ENCODE results near the gene HIVEP3. TPM values are rescaled to one million over a fixed set of nuclear protein-coding genes. Genes with fewer than 3 reads are reported as not detected.
A peak's percentile ranks its signal among the peaks of the same experiment; 100 is the strongest.

The HIVEP3 gene
- total RNA-seq, 1 donor from 2014 or later: 1.7 TPM

DNA sequence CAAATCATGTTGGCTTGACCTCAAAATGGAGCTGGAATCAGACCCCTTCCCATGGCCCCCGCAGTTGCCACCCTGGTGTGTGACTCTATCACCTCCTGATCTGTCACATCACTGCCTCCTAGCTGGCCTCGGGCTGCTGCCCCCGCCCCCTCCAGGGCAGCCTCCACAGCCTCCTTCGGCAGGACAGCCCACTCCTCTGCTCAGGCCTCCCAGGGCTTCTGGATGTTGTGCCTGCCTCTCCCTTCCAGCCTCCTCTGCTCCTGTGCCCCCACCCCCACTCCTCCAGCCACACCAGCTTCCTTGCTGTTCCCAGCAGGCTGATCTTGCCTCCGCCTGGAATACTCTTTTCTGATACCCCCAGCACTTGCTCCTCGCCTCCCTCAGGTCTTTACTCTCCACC is 299.9 kb downstream of the HIVEP3 start:
- no peak for DNase-seq (ENCODE audit: low spot score)

DNA sequence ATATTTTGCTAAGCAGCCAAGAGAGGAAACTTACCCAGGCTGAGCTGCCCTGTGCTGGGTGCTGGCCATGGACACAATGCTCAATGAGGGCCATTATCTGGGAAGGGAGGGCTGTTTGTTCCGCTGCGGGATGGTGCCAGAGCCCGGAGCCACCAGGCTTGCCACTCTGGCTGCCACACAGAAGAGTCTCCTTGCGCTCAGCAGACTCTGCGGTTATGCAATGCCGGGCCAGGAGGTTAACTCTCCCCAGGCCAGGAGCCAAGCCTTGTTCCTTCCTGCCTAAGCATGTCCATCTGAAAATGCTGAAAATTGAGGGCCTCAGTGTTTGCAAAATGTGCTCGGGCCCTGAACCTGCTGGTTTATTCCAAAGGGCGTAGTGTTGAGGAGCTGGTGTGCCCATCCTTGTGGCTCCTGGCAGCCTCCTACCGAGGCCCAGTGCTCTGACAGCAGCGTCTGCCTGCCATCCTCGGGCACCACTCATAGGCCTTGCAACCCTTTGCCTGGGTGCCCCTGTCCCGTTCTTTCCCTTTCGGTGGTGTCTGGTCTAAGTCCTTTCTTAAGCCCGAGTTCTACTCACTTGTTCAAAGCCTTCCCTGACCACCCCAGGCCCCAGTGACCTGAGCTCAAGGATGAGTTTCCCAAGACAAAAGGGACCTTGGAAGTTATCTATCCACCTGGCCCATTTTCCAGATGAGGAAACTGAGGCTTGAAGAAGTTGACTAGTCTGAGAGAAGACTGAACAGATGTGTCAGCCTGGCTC is 300.5 kb downstream of the HIVEP3 start:
- peak; percentile 82 for DNase-seq (ENCODE audit: low spot score)

DNA sequence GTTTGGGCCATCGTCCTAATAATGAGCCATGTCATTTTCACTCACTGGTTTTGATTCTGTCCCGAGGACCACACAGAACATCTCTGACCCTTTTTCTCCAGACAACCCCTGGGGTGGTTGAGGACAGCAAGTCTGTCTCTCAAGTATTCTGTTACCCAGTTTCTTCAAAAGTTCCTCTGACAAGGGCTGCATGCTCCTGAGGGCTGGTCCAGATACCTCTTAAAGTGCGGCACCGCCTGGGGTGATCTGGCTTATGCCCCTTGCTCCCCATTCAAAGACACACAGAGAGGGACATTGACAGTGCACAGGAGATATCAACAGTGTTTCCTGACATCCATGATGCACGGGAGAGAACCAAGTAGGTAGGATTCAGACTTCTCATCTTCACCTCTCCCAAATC is 301.4 kb downstream of the HIVEP3 start:
- DNase-seq (ENCODE audit: low spot score): no peak

DNA sequence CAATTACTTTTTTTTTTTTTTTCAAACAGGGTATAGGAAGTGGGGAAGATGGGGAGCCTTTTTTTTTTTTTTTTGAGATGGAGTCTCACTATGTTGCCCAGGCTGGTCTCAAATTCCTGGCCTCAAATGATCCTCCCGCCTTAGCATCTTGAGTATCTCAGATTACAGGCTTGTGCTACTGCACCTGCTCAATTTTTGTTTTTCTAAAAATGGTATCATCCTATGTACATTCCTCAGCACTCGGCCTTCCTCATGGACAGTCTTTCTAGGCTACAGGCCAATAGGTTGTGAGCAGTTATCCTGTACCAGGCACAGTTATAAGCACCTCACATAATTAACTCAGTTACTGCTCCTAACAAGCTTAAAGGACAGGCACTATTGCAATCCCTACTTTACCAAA is 302.2 kb downstream of the HIVEP3 start:
- DNase-seq (ENCODE audit: low spot score): no peak

DNA sequence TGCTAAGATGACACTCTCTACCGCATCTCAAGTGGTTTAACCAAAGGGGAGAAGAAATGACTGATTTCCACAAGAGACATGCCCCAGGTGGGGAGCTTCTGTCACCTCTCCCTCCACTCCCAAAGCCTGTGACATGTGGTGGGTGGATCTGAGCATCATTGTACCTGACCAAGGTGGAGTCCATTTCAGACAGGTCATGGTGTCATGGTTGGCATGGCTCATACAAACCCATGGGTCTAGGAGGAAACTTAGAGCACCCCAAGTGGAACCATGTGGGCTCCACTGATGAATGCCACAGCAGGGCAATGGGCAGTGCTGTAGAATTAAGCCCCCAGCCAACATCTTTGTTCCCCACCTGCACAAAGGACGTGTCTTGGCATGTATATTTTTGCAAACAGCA is 302.7 kb downstream of the HIVEP3 start:
- DNase-seq (ENCODE audit: low spot score): no peak

DNA sequence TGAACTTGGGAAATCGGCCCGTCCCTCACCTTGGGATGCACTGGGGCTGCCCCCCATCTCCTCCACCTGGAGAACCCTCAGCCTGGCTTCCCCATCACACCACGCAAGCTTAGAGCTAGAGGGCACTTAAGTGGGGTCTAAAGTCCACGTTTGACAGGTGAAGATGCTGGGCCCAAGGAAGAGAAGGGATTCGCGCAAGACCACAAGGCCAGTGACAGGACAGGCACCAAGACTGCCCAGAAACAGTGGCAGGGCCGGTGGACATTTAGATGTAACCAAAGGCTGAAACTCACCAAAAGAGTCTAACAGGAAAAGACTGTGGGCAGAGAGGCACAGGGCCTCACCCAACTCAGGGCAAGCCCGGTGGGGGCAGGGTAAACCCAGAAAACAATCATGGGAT is 303.4 kb downstream of the HIVEP3 start:
- no peak for DNase-seq (ENCODE audit: low spot score)

DNA sequence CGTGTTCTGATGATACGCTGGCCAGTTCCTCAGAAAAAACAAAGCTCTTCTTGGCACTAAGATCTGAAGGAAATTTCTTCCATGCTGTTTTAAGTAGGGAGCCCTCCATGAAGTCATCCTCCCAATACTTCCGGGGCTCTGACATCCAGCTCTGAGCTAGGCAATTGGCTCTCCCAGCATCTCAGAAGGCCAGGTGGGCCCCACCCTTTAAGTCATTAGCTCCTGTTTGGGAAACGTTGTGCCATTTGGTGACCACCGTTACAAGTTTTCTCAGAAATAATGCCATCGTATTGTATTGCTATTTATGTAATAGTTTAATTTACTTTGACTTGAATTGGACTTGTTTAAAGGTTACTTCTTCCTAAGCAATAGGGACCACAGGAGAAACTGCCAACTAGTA is 303.9 kb downstream of the HIVEP3 start:
- no peak for DNase-seq (ENCODE audit: low spot score)

DNA sequence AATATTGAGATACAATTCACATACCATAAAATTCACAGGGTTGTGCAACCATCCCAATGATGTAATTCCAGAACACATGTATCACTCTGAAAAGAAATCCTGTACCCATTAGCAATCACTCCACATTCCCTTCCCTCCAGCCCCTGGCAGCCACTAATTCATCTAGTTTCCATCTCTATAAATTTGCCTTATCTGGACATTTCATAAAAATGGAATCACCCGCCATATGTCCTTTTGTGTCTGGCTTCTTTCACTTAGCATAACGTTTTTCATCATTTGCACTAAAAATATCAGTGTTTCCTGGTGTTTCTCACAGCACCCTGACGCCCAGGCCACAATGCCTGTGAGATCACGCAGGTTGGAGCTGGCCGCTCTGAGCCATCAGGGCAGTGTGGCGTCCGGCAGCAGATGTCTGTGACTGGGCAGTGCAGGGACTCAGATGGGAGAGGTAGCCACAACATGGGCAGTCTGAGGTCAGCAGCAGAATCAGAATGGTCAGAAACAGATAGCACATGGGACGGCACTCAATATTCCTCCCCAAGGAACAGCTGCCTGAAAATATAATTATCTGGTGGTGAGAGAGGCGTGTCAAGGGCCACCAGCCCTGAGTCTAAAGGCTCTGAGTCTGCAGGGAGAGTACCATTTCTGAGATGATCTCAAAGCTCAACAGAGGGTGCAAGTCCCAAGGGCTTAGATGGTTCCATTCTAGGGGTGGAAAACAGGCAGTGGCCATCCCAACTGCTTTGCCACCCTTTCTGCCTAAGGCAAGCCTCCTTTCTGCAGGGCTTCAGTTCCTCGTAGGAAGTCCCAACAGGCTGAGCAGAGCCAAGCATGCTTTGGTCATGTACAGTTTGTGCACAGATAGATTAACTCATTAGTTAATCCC is 304.8 kb downstream of the HIVEP3 start:
- peak; percentile 93 for DNase-seq (ENCODE audit: low spot score)

DNA sequence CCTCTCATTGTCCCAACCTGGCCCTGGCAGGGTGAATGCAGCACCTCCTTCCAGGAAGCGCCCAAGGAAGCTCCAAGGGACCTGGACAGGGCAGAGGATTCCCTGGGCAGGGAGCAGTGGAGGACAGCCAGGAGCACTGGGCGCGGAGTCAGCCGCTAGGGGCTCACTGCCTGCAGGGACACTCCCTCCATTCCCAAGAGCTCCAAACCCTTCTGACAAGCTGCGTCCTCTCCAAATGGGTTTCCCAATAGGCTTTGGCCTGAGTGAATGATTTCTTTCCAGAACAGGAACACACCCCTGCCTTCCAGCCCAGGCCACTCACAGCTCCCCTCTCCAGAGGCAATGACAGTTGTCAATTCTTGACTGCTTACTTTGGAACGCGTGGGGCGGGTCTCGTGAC is 305.8 kb downstream of the HIVEP3 start:
- DNase-seq (ENCODE audit: low spot score): peak; percentile 51

DNA sequence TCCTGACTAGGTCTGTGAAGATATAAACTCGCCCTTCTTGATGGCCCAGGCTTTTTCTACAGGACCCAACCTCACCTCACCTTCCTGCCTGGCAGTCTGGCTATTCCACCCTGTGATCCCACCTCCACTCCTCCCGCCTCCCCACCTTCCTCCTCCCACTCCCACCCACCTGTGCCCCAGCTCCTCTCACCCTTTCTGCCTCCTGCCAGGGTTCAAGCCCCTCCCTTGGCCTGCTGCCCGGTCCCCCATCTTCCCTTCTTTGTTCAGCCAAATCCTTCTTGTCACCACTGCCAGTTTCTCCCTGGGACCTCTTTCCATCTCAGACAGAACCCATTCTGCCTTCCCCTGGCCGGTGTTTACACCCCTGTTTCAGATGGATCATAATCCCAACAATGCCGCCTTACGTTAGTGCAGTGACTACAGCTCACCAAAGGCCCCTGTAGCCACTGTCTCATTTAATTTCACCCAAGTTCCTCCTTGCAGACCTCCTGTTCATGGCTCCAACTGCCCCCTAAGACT is 306.7 kb downstream of the HIVEP3 start:
- DNase-seq (ENCODE audit: low spot score): no peak

DNA sequence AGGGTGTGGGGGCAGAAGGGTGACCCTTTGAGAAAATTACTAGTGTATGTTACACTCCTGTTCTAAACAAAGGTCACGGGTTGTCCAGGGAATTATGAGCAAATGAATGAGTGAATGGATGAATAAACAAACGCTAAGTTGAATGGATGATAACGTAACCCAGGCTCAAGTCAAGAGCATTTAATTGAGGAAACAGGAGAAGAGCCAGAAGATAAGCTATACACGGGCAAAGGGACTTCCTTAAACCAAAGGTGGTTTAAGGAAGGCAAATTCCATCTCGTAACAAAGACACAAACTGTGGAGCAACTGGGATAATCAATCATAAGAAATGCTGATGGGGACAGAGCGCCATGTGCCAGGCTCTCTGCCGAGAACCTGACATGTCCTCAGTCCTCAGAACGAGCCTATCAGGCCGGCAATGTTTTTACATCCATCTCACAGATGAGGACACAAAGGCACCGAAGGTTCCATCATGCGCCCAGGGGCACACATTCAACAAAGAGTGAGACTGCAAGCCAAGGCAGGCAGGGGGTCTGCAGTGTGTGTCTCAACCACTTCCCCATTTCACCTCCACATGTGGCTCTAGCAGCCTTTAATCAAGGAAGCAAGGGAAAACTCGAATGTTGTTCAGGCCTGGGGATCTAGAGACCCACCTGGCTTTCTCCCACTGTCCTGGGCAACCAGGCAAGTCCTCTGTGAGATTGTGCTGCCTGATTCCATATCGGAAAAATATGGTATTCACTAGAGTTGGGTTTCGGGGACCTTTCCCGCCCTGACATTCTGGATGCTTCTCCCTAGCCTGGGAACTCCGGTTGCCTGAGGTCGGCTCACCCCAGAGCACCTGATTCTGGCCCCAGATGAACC is 307.4 kb downstream of the HIVEP3 start:
- no peak for DNase-seq (ENCODE audit: low spot score)

DNA sequence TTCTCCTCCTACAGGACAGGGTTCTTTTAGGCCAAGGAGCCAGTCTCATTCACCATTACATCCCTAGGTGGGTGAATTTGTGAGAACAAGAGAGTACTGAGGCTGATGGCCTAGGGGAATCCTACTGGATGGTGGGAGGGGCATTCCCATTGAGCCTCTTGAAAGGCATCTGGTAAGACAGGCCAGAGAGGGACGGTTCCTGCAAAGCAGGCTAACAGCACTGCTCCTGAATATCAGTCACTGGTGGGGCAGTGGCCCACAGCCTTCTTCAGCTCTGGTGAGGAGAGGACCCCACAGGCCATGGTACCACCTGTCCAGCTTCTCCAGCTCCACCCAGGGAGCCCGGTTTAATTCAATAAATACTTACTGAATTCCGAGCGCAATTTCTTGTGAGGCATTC is 308.4 kb downstream of the HIVEP3 start:
- no peak for DNase-seq (ENCODE audit: low spot score)

DNA sequence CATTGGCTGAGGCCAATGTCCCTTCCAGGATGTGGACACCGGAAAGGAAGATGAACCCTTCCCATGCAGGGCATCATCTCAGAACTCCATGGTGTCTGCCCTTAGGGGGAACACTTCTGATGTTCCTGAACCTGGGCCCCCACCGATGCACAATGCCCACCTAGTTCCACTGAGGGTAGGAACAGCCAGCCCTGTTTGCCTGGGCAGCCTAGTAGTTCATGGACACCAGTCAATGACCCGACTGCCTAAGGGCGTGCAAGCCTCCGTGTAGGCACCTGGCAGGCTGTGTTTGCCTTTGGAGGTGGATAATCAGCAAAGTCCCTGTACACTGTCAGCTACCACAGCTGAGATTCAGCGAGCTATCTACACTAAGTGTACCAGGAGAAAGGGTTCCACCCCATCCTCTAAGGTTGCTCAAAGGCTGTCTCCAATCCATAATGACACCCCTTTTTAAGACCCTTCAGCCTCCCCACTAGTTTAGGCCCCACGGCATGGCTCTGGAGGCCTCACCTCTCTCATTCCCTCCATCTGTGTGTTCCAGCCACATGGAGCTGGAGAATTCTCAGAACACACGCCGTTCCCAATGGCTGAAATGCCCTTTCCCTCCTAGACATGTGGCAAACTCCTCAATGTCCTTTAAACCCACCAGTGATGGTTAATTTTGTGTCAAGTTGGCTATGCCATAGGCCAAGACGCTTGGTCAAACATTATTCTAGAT is 309.4 kb downstream of the HIVEP3 start:
- DNase-seq (ENCODE audit: low spot score): no peak

DNA sequence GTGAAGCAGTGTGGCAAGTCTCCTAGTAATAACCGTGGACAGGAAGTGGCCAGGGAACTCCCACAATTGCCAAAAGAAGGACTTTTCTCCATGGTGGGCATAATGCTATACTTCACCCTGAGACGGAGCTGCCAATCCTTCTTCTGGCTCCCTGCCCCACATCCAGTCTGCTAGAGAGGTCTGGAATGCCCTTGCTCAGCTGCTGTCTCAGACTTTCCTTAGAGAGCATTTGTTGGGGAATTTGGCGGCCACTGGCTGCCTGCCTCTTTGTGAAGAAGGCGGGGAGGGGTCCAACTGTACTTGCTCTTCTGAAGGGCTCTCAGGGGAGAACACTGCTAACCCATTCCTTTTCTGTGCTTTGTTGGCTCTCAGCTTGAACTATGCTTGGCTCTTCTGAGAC is 310.5 kb downstream of the HIVEP3 start:
- peak; percentile 93 for DNase-seq (ENCODE audit: low spot score)

DNA sequence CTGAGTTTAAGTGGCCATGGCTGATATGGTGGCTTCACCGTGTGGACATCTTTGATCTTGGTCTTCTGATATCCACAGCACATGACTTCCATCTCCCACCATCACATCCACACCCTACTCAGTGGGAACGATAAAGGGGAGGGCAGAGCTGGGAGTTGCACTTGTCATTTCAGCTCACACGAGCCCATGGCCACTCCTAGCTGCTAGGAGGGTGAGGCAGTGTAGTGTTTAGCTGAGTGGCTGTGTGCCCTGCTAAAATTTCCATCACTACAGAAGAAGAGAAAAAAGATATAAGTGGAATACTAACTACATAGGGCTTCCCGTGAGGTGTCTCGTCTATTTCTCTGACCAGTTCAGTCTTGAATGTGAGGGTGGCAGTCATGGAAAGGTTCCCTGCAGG is 310.9 kb downstream of the HIVEP3 start:
- DNase-seq (ENCODE audit: low spot score): no peak

DNA sequence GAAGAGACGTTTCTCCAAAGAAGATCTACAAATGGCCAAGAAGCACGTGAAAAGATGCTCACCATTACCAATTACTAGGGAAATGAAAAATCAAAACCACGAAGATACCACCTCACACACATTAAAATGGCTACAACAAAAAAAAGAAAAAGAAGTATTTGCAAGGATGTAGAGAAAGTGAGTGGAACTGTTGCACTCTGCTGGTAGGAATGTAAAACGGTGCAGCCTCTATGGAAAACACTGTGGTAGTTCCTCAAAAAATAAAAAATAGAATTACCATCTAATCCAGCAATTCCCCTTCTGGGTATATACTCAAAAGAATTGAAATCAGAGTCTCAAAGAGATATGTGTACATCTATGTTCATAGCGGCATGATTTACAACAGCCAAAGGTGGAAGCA is 318.8 kb downstream of the HIVEP3 start:
- no peak for DNase-seq (ENCODE audit: low spot score)

DNA sequence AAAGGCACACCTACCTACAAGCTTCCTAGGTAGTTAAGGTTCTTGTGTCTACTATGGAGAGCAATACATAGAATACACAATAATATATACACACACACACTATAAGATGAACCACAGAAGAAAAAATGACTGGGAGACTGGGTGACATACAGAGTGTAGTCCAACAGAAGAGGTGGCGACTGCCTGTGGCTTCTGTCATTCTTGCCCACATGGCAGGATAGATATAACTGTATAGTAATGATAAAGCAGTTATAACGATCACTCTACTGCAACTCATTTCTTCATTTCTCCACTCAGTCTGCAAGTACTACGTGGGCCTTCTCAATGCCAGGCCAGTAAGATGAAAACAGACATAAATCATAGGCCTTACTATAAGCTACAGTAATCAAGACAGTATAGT is 320.4 kb downstream of the HIVEP3 start:
- DNase-seq (ENCODE audit: low spot score): no peak

DNA sequence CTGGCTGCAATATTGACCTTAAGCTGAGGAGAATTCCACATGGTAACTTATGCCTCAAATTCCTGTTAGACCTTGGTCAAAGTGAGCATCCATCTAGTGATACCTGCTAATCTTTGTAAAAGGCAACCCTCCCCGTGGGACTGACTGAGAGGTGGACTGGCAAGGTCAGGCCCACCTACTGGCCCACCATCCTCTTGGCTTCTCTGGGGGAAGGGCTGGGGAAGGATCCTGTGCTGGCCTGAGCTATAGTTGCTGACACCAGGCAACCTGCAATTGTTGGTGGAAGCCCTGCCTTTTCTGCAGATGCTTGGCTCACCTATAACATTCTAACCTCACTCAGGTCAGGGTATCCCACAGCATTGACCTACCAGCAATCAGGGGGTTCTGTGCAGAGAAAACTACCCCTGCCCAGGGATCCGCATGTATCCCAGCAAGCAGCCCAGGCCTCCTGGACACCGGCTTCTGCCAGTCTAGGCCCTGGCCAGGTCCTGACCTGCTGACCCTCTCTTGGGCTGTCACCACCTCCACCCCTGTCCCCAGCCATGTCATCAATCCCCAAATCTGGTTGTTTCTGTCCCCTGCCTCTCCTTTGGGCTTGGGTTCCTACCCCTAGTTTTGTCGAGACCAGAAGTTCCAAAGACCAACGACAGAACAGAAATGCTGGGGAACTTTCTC is 326.1 kb downstream of the HIVEP3 start:
- no peak for DNase-seq (ENCODE audit: low spot score)

DNA sequence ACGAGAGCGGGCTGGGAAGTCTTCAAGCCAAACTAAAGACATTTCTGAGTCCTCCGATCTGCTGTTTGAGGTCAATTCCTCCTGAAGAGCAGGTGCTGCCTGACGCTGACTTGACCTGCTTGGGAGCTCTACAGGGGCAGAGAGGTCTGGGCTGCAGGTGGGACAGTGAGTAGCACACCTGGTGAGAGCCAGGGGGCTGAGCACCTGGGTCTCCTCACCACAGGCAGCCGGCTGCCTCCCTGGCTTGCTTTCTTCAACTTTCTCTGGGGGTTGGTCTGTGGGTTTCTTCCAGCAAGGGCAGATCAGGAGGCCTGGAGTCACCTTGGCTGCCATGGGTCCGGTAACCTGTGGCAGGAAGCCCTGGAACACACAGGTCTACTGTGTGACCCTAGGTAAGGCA is 326.8 kb downstream of the HIVEP3 start:
- DNase-seq (ENCODE audit: low spot score): no peak

DNA sequence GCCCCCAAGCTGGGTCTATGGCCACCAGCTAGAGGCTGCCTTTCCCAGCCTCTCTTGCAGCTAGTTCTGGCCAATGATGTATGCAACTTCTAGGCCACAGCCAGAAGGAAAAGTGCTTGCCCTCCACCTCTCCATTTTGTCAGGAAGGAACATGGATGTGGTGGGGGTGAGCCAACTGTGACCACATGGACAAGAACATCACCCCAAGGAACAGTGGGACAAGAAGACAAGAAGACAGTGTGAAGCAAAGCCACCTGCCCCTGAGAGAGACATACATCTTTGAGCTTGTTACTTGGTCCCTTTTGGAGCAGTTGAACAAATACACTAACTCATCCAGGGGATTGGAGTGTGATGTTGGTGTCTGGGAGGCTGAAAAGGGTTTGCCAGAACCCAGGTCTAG is 328.4 kb downstream of the HIVEP3 start:
- no peak for DNase-seq (ENCODE audit: low spot score)

DNA sequence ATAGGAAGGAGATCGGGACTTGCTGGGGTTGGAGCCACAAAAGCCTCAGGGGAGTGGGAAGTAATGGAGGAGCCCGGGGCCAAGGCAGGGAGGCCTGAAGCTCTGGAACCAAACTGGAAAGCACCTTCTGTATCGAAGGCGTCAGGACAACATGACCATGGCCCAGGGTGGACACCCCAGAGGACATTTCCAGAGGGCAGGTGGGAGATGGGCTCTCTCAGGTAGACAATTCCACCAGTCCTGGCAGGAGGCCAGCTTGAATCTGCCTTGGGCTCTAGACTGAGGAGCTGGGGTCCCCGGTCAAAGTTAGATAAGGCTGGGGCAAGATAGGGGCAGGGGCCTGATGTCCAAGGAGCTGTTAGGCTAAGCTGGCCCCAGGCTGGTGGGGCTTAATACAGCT is 329.3 kb downstream of the HIVEP3 start:
- DNase-seq (ENCODE audit: low spot score): no peak
